Muscle of arm (tissue), 12 donors: ENCODE measurements around the gene MRPL42. TPM values are rescaled to one million over a fixed set of nuclear protein-coding genes. Genes with fewer than 3 reads are reported as not detected.
"Not testable (repeated sequence)": the region's sequence is repeated elsewhere in the genome, so short reads cannot be mapped to it uniquely, and the experiment has no call there.

Source experiments
- DNase-seq: peaks from one replicate; pipeline ENCODE4 v3.0.0-alpha.2; 2013
- polyA plus RNA-seq, 12 donors: library from polyadenylated mRNA; unstranded; fragments of 120-200 nt; gene quantifications; one replicate each; pipeline ENCODE4 v1.2.1, GENCODE V29; 2013; ENCODE audit not compliant: insufficient read length in 12 of 12

The MRPL42 gene
- polyA plus RNA-seq, 12 donors = 32.8 to 56.3 (median 41.4) TPM; not detected in 1

GRCh38 chr12:93537769-93538168 is 70.5 kb downstream of the MRPL42 start:
- DNase-seq = no peak

DNA sequence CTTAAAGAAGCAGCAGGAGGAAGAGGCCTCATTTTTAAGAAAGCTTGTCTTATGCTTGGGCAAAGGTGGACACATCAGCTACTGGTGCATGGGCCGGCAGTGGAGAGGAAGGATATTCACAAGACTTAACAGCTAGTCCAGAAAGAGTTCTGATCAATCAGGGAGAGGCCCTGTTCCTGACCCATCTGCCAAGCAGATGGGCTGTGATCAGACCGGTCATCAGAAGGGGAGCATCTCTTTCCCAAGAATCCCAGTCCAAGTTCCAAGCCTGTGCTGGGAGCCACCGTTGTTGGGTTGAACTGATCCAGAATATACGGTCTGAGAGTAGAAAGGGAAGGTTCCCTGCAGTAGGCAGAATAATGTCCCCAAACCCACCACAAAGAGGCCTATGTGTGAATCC is 72.5 kb downstream of the MRPL42 start:
- DNase-seq = no peak

DNA sequence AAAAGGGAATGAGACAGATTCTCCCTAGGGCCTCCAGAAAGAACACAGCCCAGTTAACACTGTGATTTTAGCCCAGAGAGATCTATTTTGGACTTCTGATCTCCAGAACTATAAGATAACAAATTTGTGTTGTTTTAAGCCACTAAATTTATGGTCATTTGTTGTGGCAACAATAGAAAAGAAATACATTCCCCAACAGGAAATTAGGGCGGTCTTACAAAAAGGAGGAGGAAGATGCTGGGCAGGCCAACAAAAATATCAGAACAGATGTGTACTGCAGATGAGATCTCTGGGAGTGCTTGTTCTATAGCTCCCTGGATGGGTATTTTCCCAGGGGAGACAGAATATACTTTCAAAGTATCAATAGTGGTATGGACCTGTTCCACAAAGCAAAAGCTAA is 73.2 kb downstream of the MRPL42 start:
- no peak for DNase-seq

DNA sequence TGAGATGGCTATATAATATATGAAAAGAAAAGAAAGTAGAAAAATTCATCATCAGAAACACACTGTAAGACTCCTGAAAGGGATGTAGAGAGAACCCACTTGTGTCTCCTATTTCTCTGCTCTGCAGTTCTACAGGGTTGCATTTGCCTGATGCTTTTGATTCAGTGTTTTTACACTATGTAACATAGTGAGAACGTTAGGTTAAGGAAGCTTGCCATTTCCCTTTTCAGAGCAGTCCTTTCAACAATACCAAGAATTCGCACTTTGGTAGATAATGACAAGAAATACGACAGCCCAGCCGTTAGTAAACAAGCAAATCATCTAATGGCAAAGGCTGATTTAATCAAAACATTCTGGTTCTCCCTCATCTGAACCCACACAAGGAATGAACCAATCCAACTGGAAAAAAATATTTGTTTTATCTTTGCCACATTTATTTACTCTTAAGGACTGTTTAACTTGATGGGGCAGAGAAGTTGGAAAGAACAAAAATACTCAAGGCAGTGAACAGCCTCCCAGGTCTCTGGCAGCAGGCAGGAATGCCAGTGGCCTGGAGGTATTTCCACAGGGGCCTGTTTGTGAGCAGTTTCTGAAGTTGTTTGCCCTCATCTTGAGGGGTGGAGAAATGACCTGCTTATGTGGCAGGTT is 74.4 kb downstream of the MRPL42 start:
- no peak for DNase-seq

- DNase-seq = no peak
Observed at GRCh38 chr12:93547778-93548177, 80.5 kb downstream of the MRPL42 start.

- DNase-seq = no peak
Observed at GRCh38 chr12:93549174-93549573, 81.9 kb downstream of the MRPL42 start.

DNA sequence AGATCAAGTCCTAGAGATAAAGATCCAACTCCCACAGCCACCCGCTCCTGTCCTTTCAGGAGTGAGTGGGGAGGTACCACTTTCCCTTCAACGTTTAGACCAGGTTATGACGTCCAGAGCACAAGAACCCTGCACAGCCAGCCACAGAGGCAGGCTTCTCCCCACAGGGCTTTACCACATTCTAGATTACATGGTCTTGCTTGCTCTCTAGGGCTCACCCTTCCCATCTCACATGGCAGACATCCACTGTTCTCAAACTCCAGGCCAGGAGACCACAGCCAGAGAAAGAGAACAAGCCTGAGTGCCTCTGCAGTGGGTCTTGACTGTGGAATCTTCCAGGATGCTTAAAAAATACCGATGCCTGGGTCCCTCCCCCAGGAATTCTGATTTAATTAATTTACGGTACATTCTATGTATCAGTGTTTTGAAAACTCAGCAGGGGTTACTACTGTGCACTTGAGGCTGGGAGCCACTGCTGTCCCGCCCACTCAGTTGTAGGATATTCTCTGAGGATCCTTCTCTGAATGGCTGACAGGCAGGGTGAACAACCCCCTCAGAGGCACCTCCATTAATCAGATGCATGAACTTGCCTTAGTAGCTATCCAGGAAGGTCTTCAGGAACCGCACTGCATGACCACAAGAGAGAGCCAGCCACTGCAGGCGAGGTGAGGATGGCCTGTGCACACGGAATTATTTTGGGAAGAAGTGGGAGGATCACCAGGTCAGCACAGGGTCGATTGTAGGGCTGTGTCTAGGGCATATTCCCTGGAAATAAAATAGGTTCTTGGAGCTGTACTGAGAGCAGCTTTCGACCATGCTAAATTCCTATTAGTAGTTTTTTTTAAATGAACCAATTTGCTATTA is 83.7 kb downstream of the MRPL42 start:
- DNase-seq = no peak

DNA sequence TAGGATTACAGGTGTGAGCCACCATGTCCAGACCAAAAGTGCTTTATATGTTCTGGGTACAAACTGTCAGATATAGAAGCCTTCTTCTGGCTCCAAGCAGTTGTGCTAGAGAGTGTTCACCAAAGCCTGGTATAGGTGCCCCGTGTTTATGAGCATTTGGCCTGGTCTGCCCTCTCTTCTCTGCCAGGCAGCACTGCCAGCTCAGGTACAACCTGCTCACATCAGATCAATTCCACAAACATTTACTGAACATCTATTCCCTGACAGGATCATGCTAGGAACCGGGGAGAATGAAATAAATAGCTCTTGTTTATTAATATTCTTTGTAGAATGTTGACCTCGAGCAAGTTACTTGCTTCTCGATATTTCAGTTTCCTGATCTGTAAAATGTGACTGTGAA is 85.1 kb downstream of the MRPL42 start:
- no peak for DNase-seq

DNA sequence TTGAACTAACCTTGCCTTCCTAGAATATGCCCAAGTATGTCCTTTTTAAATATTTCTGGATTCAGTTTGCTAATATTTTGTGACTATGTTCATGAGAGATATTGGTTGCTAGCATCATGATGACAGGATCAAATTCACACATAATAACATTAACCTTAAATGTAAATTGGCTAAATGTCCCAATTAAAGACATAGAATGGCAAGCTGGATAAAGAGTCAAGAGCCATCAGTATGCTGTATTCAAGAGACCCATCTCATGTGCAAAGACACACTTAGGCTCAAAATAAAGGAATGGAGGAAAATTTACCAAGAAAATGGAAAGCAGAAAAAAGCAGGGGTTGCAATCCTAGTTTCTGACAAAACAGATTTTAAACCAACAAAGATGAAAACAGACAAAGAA is 90.6 kb downstream of the MRPL42 start:
- DNase-seq = not testable (repeated sequence)

DNA sequence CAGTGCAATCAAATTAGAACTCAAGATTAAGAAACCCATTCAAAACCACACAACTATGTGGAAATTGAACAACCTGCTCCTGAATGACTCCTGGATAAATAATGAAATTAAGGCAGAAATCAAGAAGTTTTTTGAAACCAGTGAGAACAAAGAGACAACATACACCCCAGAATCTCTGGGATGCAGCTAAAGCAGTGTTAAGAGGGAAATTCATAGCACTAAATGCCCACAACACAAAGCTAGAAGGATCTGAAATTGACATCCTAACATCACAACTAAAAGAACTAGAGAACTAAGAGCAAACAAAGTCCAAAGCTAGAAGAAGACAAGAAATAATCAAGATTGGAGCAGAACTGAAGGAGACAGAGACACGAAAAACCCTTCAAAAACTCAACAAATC is 91.4 kb downstream of the MRPL42 start:
- DNase-seq = not testable (repeated sequence)

DNA sequence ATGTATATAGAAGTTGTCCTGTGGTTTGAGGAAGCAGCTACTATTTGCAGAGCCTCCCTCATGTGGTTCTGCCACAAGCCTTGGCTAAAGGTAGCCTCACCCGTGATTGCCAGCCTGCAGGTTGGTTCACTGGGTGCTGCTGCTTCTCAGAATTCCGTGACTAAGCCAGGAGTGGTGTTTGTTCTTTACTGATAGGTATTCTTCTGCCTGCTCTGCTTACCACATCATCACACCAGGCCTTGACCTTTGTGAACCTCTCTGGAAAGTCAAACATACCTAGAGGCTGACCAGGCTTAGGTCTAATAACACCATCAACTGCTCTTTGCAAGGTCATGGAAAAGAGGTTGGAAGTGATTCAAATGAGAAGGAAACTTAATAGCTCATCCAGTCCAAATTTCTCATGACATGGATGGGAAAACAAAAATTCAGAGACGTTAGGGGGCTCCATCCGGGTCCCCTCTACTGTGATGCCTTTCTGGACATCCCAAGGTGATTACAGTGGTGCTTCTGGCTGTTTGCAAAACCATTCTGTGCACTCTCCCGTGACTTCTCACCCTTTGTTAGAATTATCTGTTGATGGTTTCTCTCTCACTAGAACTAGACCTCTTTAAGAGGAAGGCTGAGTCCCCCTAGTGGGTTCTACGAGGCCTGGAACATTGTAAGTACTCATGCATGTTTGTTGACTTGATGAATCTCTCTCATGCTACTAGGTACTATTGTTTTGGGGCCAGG is 96.7 kb downstream of the MRPL42 start:
- no peak for DNase-seq

DNA sequence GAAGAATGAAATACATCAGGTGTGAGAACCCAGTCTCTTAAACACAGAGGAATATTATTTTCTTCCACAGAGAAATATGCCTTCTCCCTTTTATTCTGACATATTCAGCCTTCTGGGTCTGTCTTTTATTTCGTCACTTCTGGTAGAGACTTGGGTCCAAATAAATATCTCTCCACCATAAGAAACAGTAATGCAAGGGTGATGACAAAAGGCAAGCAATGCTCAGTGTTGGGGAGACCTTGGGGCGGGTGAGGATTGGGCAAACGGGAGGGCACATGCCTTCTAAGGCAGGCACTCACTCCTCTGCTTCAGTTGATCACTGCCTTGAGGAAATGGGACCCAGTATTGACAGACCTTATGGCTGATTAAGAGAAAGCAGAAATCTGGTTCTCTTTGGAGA is 98.4 kb downstream of the MRPL42 start:
- DNase-seq = no peak

Other genes starting within 250 kb of the MRPL42 start
- gene NUDT4, start 89.6 kb upstream of the MRPL42 start, polyA plus RNA-seq = 100 to 1,000 TPM in 1 of 12 donors, 10 to 100 TPM in 10, not detected in 1; 70.5 to 114 (median 88.6) TPM
- 100 to 1,000 TPM in 8 of 12 donors, 10 to 100 TPM in 3, not detected in 1; 84.9 to 128 (median 106) TPM for gene UBE2N, start 25.6 kb upstream of the MRPL42 start, polyA plus RNA-seq
- 10 to 100 TPM in 11 of 12 donors, not detected in 1; 12.5 to 26.7 (median 17.3) TPM for gene SOCS2, start 105.2 kb downstream of the MRPL42 start, polyA plus RNA-seq
- gene CRADD, start 209.9 kb downstream of the MRPL42 start, polyA plus RNA-seq = 10 to 100 TPM in 10 of 12 donors, 1 to 10 TPM in 1, not detected in 1; 8.0 to 26.4 (median 14.1) TPM